K562 (cell line): ENCODE results near the gene SLC4A2. TPM values are rescaled to one million over a fixed set of nuclear protein-coding genes. Genes with fewer than 3 reads are reported as not detected.
A peak's percentile ranks its signal among the peaks of the same experiment; 100 is the strongest.

Experiments
- BDP1 ChIP-seq: IDR thresholded peaks from 3 replicates; pipeline ENCODE4 v1.6.1; 2011; ENCODE audit not compliant: insufficient read length, insufficient read depth
- CCAR2 ChIP-seq: fragments of 200-400 bp; formaldehyde crosslinking; IDR thresholded peaks from 2 replicates; pipeline ENCODE4 v1.6.1; 2017; ENCODE audit warnings: mild to moderate bottlenecking, low read depth, low read length
- FOXK1 ChIP-seq: sonication (generic); formaldehyde crosslinking; IDR thresholded peaks from 2 replicates; pipeline ENCODE4 v1.8.0; 2022; ENCODE audit warnings: missing genetic modification reagents, mild to moderate bottlenecking, borderline replicate concordance
- FOXM1 ChIP-seq, 2 experiments: fragments of 450-650 bp in 1 of 2; sonication (generic) in 1 of 2; formaldehyde crosslinking in 1 of 2; IDR thresholded peaks; 2 replicates each; pipeline versions ENCODE4 v1.6.1 to v1.9.0; 2017 to 2022; ENCODE audit warnings: low read depth in 2 of 2, mild to moderate bottlenecking in 2 of 2, missing genetic modification reagents in 1 of 2, moderate library complexity in 1 of 2
- JUN ChIP-seq, 2 experiments: sonication (generic) in 1 of 2; formaldehyde crosslinking in 1 of 2; IDR thresholded peaks; 2 replicates each; pipeline versions ENCODE4 v1.6.1 to v1.8.0; 2012 to 2022; ENCODE audit warnings: borderline replicate concordance in 2 of 2, mild to moderate bottlenecking in 2 of 2, improper control_type of control experiment in 1 of 2, low read depth in 1 of 2, low read length in 1 of 2, missing genetic modification reagents in 1 of 2
- MAX ChIP-seq: sonication (generic); formaldehyde crosslinking; IDR thresholded peaks from 2 replicates; pipeline ENCODE4 v1.9.0; 2022; ENCODE audit warnings: mild to moderate bottlenecking, missing genetic modification reagents
- MTA1 ChIP-seq: fragments of 450-650 bp; IDR thresholded peaks from 2 replicates; pipeline ENCODE4 v1.6.1; 2017; ENCODE audit warnings: borderline replicate concordance
- PHB2 ChIP-seq: fragments of 450-650 bp; IDR thresholded peaks from 2 replicates; pipeline ENCODE4 v1.6.1; 2017; ENCODE audit warnings: low read depth
- POLR2B ChIP-seq: fragments of 450-650 bp; IDR thresholded peaks from 2 replicates; pipeline ENCODE4 v1.6.1; 2018; ENCODE audit warnings: low read depth; ENCODE audit not compliant: partially characterized antibody
- SMARCB1 ChIP-seq: IDR thresholded peaks from 2 replicates; pipeline ENCODE4 v1.6.1; 2011; ENCODE audit warnings: improper control_type of control experiment, low read depth; ENCODE audit not compliant: insufficient read length
- TAL1 ChIP-seq: fragments of 450-650 bp; IDR thresholded peaks from 2 replicates; pipeline ENCODE4 v1.6.1; 2016; ENCODE audit warnings: mild to moderate bottlenecking
- TARDBP ChIP-seq: fragments of 450-650 bp; IDR thresholded peaks from 2 replicates; pipeline ENCODE4 v1.6.1; 2016
- THRA ChIP-seq: fragments of 450-650 bp; IDR thresholded peaks from 2 replicates; pipeline ENCODE4 v1.6.1; 2017; ENCODE audit warnings: mild to moderate bottlenecking, moderate library complexity
- TRIM28 ChIP-seq: fragments of 450-650 bp; IDR thresholded peaks from 2 replicates; pipeline ENCODE4 v1.6.1; 2017
- XRCC4 ChIP-seq: IDR thresholded peaks from one replicate; pipeline ENCODE4 v1.6.1; 2011; ENCODE audit not compliant: insufficient read depth, insufficient read length; ENCODE audit errors: extremely low read depth
- ZC3H11A ChIP-seq: IDR thresholded peaks from 2 replicates; pipeline ENCODE4 v1.6.1; 2012; ENCODE audit warnings: low read depth, low read length, improper control_type of control experiment
- ZNF140 ChIP-seq: fragments of 250-450 bp; sonication (Bioruptor Pico); IDR thresholded peaks from 2 replicates; pipeline ENCODE4 v1.8.0; 2021; ENCODE audit warnings: moderate library complexity, mild to moderate bottlenecking, inconsistent platforms
- ZNF146 ChIP-seq: IDR thresholded peaks from one replicate; pipeline ENCODE4 v1.6.1; 2018; ENCODE audit warnings: missing compliant biosample characterization; ENCODE audit not compliant: unreplicated experiment
- ZNF280A ChIP-seq: fragments of 450-650 bp; IDR thresholded peaks from 2 replicates; pipeline ENCODE4 v1.6.1; 2018; ENCODE audit warnings: mild to moderate bottlenecking, low read depth; ENCODE audit not compliant: partially characterized antibody
- ZNF609 ChIP-seq: sonication (generic); formaldehyde crosslinking; IDR thresholded peaks from 2 replicates; pipeline ENCODE4 v1.8.1; 2023; ENCODE audit warnings: missing genetic modification reagents, mild to moderate bottlenecking, borderline replicate concordance
- polyA plus RNA-seq, 8 experiments: library from polyadenylated mRNA; depleted of rRNA in 4 of 8; stranded (reverse) in 5 of 8; unstranded in 3 of 8; fragments of >200 nt; fragmentation: Nextera tagmentation in 2 of 8; fragmentation: Illumina TruSeq in 1 of 8; extraction: Ambion mirVana in 2 of 8; extraction: Trizol in 1 of 8; gene quantifications; 2 replicates each; pipeline versions ENCODE4 v1.2.1 to v1.2.3, GENCODE V29; 2011 to 2014; ENCODE audit warnings: inconsistent platforms in 1 of 8, missing spikeins in 1 of 8
- total RNA-seq, 7 experiments: library from RNA; depleted of rRNA in 6 of 7; stranded (reverse); fragments of >200 nt in 6 of 7; fragmentation: Illumina TruSeq in 2 of 7; extraction: Trizol in 2 of 7; gene quantifications; 2 replicates each; pipeline versions ENCODE4 v1.2.1 to v1.2.3, GENCODE V29; 2011 to 2021; ENCODE audit warnings: low replicate concordance in 1 of 7

Gene SLC4A2
- total and polyA plus RNA-seq, 9 of the 15 experiments (the other 6 are each of a cell fraction or from before 2014, with no cell fraction given) = 11.4 to 375 (median 130) TPM

DNA sequence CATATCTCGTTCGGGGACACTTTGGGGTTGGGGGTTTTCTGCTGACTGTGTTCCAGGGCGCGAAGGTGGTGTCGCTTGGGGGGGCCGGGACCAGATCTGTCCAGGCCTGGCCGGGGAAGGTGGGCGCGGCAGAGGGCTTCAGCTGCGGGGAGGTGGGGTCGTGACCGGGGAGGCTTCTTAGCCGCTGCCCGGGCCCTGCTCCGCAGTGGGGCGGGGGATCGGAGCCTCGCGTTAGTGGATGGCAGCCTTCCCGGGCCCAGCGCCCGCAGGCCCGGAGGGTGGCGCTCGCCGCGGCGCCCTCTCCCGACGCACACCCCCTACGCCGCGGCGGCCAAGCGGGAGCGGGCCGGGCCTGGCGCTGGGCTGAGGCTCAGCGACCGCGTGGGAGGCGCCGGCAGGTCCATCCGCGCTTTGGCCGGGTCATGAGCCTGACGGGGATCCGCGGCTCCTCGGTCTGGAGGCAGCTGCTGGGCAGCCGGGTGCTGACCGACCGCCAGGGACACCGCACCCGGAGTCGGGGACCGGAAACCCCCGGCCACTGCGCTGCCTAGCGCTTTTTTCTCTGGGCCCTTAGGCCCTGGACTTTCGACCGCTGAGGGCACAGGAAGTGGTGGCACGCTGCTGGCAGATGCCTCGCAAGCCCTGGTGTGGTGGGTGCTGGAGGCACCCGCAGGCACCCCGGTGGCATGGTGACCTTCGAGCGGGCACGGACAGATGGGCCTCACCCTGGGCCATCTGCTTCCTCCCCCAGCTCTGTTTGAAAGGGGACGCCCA is 28.0 kb downstream of the SLC4A2 start (continued):
- no peak for TF ChIP-seq ZNF280A
- TF ChIP-seq MTA1 = peak; percentile 40; the same call in 1 of the 2 replicates
- no peak for TF ChIP-seq ZNF140 (CRISPR knock-in tag)
- no peak; the same call in 1 of the 2 replicates for TF ChIP-seq JUN (IDR thresholded peaks at IDR 0.05; ENCODE audit: borderline replicate concordance, low read depth, low read length)
- TF ChIP-seq JUN (CRISPR knock-in tag; IDR thresholded peaks at IDR 0.05; ENCODE audit: borderline replicate concordance) = no peak
- TF ChIP-seq XRCC4 = no peak
- no peak for TF ChIP-seq POLR2B
- peak; percentile 2; the same call in 1 of the 2 replicates for TF ChIP-seq MAX (CRISPR knock-in tag)
- no peak for TF ChIP-seq ZNF146 (CRISPR knock-in tag)
- TF ChIP-seq BDP1 = no peak
- no peak for TF ChIP-seq FOXK1 (CRISPR knock-in tag)
- no peak for TF ChIP-seq FOXM1 (IDR thresholded peaks at IDR 0.05; ENCODE audit: low read depth)
- no peak for TF ChIP-seq FOXM1 (CRISPR knock-in tag; IDR thresholded peaks at IDR 0.05; ENCODE audit: low read depth)
- no peak for TF ChIP-seq ZC3H11A
- no peak for TF ChIP-seq ZNF609 (CRISPR knock-in tag)
- no peak for TF ChIP-seq THRA
- TF ChIP-seq CCAR2 = no peak
- no peak for TF ChIP-seq TRIM28
- 0 out of 2 replicates have a peak, but pooled peaks have one; percentile 67 for TF ChIP-seq TARDBP
- TF ChIP-seq PHB2 = no peak
- no peak for TF ChIP-seq TAL1
- no peak for TF ChIP-seq SMARCB1
